HG03139 (cell line): Measurements from ENCODE around the gene AGBL5.
A peak's percentile ranks its signal among the peaks of the same experiment; 100 is the strongest.

Source experiments
- ATAC-seq: cut with Tn5 transposase; IDR thresholded peaks from one replicate; pipeline ENCODE4 v1.9.1; 2021; ENCODE audit not compliant: unreplicated experiment

AGBL5 gene, protein sequence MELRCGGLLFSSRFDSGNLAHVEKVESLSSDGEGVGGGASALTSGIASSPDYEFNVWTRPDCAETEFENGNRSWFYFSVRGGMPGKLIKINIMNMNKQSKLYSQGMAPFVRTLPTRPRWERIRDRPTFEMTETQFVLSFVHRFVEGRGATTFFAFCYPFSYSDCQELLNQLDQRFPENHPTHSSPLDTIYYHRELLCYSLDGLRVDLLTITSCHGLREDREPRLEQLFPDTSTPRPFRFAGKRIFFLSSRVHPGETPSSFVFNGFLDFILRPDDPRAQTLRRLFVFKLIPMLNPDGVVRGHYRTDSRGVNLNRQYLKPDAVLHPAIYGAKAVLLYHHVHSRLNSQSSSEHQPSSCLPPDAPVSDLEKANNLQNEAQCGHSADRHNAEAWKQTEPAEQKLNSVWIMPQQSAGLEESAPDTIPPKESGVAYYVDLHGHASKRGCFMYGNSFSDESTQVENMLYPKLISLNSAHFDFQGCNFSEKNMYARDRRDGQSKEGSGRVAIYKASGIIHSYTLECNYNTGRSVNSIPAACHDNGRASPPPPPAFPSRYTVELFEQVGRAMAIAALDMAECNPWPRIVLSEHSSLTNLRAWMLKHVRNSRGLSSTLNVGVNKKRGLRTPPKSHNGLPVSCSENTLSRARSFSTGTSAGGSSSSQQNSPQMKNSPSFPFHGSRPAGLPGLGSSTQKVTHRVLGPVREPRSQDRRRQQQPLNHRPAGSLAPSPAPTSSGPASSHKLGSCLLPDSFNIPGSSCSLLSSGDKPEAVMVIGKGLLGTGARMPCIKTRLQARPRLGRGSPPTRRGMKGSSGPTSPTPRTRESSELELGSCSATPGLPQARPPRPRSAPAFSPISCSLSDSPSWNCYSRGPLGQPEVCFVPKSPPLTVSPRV

DNA sequence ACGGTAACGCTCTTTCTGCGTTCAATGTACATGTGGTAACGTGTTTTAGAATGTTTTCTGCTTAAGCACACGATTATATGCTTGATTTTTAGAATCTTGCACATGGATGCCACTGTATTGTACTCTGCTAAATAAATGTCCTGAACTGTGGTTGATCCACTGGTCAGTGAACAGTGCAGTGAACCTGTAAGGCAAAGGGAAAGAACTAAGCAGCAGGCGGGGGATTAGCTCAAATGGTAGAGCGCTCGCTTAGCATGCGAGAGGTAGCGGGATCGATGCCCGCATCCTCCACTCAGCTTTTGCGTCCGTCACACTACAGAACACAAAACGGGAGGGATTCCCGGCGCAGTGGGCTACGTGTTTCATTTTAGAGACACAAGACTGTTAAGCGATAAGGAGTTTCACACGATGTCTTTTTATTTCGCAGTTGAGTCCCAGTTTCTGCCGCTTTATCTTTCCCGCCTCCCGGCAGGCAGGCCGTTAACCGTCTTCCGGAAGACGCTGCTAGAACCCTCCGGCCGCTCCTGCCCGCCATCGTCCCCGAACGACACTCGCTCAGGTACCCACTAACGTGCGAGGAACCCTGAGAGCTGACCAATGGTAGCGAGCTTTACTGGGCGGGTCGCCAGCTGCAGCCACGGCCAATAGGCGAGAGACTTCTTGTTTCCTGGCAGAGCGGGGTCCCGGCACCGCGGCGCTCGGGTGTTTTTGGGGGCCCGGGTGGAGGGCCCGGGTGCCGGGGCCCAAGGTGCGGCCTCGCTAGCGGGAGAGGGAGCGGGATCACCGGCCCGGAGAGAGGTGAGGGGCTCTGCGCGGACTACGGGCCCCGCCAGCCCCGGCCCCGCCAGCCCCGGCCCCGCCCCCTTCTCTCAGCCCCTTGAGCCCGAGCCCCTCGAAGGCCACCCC is at the start of gene AGBL5:
AGBL5 (plus strand) TSS at position 673 of the 906 bp plus-strand sequence. CDS start 1,291 bp downstream, outside the sequence.
- ATAC-seq, result peak; percentile 57

DNA sequence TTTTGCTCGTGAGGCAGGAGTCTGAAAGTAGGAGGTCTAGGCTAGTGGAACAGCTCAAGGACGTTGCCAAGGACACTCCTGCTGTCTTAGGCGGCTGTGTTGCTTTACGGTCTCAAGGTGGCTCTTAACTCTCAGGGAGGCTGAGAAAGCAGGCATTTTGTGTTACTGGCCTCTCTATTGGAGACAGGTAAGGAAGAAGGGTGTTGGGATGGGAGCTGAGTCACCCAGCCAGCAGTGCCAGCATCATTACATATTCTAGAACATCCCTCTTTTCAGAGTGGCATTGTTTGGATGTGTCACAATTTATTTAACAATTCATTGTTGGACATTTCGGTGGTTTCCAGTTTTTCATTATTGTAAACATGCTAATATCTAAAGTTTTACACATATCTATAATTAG is 49.5 kb upstream of the AGBL5 start:
- no peak for ATAC-seq

- ATAC-seq, result no peak
These were observed 48.5 kb upstream of the AGBL5 start for GRCh38 chr2:27003007-27003406.

GRCh38 chr2:27003857-27004256 is 47.6 kb upstream of the AGBL5 start:
- ATAC-seq, result no peak

DNA sequence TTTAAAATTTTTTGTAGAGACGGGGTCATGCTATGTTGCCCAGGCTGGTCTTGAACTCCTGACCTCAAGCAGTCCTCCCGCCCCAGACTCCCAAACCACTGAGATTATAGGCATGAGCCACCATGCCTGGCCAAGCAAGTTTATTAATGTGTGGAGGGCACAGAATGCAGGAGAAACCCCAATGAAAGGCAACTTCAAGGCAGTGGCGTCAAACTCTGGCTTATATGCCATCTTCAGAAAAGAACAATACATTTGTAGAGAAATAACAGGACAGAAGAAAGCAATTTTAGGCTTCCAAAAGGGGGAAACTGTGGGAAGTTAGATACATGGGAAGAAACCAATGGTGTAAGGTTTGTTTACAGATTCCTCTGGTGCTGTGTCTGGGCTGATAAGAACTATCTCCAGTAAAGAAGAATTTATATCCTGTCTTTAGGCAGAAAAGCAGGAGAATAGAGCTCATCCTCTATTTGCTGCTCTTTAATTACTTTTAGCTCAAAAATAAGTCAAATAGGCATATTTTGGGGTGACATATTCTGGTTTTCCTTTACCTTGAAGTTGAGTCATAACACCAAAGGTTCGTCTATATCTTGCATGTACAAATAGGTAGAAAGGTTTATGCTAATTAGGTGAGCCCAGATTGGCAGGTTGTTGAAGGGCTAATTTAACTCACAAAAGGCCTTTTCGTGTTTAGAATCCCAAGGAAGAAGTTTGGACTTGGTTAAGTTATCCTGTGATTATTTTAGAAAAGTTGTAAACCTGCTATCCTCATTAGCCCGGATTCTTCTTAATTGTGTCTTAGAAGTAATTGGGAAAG is 44.7 kb upstream of the AGBL5 start:
- ATAC-seq, result no peak

DNA sequence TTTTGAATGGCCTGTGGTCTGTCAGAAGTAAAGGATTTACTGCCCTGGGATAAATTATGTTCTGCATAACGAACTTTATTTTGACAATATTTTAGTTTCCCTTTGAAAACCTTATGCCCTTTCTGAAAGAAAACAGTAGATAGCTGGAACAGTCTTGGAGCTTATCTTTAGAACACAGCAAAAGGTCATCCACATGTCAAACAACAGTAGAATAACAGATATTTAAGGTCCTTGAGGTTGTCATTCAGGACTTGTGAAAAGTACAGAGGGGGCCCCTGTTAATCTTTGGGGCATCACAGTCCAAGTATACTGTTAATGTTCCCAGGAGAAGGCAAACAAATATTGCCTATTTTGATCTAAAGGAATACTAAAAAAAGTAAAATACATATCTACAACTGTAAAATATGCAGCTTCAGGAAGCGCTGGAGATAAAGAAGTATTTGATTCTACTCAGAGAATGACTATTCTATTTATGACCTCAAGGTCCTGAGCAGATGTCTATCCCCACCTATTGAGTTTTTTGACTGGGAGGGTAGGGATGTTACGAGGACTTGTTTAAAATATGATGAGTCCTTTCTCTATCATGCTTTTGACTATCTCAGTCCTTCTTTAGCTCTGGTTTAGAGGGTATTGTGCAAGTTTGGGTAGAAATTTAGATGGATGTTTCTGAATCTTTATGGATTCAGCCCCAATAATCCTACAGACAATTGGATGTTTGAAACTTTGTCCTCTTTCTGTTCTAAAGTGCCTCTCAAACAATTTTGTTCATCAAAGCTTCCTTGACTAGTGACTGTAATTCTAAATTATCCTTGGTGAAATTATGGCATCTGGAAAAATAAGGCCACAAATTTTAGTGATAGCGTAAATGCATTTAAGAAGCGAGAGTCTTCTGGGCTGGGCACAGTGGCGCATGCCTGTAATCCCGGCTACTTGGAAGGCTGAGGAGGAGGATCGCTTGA is 43.8 kb upstream of the AGBL5 start:
- ATAC-seq, result no peak

DNA sequence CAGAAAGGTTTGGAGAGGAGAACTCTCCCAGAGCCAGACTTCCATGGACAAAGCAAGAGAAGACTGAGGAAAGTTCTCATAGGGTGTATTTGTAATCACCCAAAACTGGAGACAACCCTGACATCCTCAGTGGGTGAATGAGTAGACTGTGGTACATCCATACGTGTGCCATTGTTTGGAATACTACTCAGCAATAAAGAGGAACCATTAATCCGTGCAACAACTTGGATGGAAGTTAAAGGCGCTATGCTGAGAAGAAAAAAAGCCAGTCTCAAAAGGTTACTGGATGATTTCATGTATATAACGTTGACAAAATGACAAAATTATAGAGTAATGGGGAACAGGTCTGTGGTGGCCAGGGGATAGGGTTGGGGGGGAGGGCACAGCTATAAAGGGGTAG is 42.8 kb upstream of the AGBL5 start:
- no peak for ATAC-seq

DNA sequence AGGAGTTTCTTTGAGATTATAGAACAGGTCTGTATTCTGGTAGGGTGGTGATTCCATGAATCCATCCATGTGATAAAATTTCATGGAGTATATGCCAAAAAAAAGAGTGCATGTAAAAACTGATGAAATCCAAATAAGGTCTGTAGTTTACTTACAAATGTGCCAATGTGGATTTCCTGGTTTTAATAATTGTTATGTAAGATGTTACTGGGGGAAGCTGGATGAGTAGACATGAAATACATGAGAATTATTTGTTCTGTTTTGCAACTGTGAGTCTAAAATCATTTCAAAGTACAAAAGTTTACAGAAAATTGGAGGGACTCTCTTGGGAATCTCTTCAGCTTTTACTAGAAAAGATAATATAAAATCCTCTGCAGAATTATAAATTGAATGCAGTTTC is 42.4 kb upstream of the AGBL5 start:
- no peak for ATAC-seq

GRCh38 chr2:27009716-27010115 is 41.8 kb upstream of the AGBL5 start:
- no peak for ATAC-seq

DNA sequence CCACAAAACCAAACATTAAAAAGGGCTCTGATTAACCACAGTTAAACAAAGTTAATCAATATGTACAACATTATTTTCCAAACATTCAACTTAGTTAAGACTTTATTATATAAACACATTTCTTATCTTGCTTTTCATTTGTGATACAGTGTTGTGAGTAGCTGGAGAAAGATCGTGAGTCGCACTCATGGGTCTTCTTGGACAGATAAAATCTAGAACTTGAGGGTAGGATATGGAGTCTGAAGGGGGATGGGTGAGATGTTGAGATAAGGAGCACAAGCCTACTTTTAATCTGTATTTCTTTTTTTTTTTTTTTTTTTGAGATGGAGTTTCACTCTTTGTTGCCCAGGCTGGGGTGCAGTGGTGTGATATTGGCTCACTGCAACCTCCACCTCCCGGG is 41.3 kb upstream of the AGBL5 start:
- ATAC-seq, result no peak

DNA sequence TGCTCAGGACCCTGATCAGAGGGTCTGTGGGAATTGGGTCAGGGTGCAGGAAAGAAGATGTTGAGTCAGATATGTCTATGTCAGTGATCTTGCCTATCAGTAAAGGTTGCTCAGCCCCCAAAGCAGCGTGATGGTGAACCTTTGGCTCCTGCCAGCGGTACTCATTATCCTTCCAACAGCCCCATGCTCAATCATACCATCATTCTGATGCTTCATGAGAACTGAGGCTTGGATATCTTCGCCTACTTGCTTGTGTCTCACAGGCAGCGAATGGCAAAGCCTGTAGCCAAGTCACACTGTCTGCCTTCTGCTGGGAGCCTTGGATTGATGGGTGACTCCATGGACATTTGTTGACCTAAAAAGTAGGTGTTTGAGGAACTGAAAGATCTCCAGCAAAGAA is 37.7 kb upstream of the AGBL5 start:
- no peak for ATAC-seq

GRCh38 chr2:27014771-27015433 is 36.6 kb upstream of the AGBL5 start:
- no peak for ATAC-seq

DNA sequence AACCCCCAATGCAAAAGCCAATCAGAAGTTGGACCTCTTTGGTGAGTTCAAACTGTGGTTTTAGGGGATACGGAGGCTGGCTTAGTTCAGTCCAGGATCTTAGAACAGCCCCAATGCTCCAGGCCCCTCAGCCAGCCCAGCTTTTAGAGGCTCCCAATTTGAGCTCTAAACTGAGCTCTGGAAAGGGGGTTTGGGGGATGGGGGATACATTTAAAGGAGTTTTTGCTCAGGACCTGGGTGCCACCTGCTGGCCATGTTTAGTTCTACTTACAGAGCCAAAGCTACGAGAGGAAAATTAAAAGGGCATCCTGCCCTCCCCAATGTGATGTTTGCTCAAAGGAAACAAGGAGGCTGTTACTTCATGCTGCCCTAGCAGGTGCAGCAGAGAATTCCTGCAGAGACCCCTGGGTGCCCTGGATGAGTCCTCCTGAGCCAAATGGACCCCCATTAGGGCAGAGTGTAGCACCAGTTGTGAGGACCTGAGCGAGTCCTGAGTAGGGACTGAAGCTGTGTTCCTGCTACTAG is 34.6 kb upstream of the AGBL5 start:
- no peak for ATAC-seq

- no peak for ATAC-seq
These were observed 33.3 kb upstream of the AGBL5 start for GRCh38 chr2:27018142-27018541.

GRCh38 chr2:27019459-27019858 is 32.0 kb upstream of the AGBL5 start:
- no peak for ATAC-seq

GRCh38 chr2:27019931-27020855 is 31.3 kb upstream of the AGBL5 start:
- no peak for ATAC-seq
